PC-3 (cell line): ENCODE data around the gene AXIN2.

ENCODE experiments used
- EZH2 ChIP-seq: fragments of 300-600 bp; sonication (generic); IDR thresholded peaks from one replicate; pipeline ENCODE4 v1.6.1; 2017; ENCODE audit warnings: antibody characterized with exemption, mild to moderate bottlenecking, low read length; ENCODE audit not compliant: unreplicated experiment
- EZH2phosphoT487 ChIP-seq: fragments of 300-600 bp; sonication (generic); IDR thresholded peaks from 2 replicates; pipeline ENCODE4 v1.6.1; 2018; ENCODE audit warnings: mild to moderate bottlenecking, antibody characterized with exemption, low read length, borderline replicate concordance
- TF ChIP-seq, protein P1 (sequence below): fragments of 300-600 bp; sonication (generic); conservative IDR thresholded peaks from 2 replicates; pipeline ENCODE4 v1.5.1; 2017; ENCODE audit warnings: antibody characterized with exemption, low read depth, mild to moderate bottlenecking, low read length

DNA sequence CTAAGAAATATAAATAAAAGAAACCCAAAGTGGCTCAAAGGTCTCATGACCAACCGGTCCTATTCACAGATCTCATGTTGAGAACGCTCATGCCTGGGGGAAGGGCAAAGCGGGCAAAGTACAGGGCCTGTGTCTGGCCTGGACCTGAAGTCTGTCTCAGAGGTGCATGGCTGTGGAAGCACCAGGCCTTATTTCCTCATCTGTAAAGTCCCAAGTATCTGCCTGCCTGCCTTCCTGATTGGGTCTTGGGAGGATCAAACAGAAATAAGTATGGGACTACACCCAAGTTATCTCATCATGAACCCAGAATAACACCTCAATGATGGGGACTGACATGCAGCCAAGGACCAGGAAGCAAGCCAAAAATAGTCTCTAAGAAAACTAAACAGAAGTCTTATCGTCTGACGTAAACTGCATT lies 14.2 kb downstream of the AXIN2 start:
- TF ChIP-seq, protein P1, sequence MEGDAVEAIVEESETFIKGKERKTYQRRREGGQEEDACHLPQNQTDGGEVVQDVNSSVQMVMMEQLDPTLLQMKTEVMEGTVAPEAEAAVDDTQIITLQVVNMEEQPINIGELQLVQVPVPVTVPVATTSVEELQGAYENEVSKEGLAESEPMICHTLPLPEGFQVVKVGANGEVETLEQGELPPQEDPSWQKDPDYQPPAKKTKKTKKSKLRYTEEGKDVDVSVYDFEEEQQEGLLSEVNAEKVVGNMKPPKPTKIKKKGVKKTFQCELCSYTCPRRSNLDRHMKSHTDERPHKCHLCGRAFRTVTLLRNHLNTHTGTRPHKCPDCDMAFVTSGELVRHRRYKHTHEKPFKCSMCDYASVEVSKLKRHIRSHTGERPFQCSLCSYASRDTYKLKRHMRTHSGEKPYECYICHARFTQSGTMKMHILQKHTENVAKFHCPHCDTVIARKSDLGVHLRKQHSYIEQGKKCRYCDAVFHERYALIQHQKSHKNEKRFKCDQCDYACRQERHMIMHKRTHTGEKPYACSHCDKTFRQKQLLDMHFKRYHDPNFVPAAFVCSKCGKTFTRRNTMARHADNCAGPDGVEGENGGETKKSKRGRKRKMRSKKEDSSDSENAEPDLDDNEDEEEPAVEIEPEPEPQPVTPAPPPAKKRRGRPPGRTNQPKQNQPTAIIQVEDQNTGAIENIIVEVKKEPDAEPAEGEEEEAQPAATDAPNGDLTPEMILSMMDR = no peak
- TF ChIP-seq EZH2 = no peak
- TF ChIP-seq EZH2phosphoT487 = no peak
